KMS-11 (cell line): ENCODE measurements around the gene SFXN1.
A peak's percentile ranks its signal among the peaks of the same experiment; 100 is the strongest.

ENCODE experiments used
- H2AFZ ChIP-seq: fragments of 200-600 bp; sonication (generic); 2 replicates; pipeline ENCODE4 v1.6.1; 2016; ENCODE audit warnings: antibody characterized with exemption, mixed run types, low read depth
- H3K27ac ChIP-seq: fragments of 200-600 bp; sonication (generic); 2 replicates; pipeline ENCODE4 v1.6.1; 2016; ENCODE audit warnings: mild to moderate bottlenecking, mixed run types
- H3K27me3 ChIP-seq: fragments of 200-600 bp; sonication (generic); 2 replicates; pipeline ENCODE4 v1.6.1; 2017; ENCODE audit warnings: mild to moderate bottlenecking, low read depth, mixed run types, moderate library complexity; ENCODE audit not compliant: insufficient read depth
- H3K36me3 ChIP-seq: fragments of 200-600 bp; sonication (generic); 2 replicates; pipeline ENCODE4 v1.6.1; 2017; ENCODE audit warnings: mild to moderate bottlenecking, mixed run types; ENCODE audit not compliant: insufficient read depth
- H3K4me1 ChIP-seq: fragments of 200-600 bp; sonication (generic); 2 replicates; pipeline ENCODE4 v1.6.1; 2016; ENCODE audit warnings: mild to moderate bottlenecking, low read depth, mixed run types; ENCODE audit not compliant: poor library complexity, severe bottlenecking
- H3K4me2 ChIP-seq: fragments of 200-600 bp; sonication (generic); 2 replicates; pipeline ENCODE4 v1.7.0; 2016; ENCODE audit warnings: mild to moderate bottlenecking, mixed run types
- H3K4me3 ChIP-seq: fragments of 200-600 bp; sonication (generic); IDR thresholded peaks from 2 replicates; pipeline ENCODE4 v1.6.1; 2017; ENCODE audit warnings: low read depth, low read length, mixed read lengths; ENCODE audit not compliant: insufficient read depth
- H3K79me2 ChIP-seq: fragments of 200-600 bp; sonication (generic); 2 replicates; pipeline ENCODE4 v1.6.1; 2016; ENCODE audit warnings: low read depth, mixed run types; ENCODE audit not compliant: insufficient read depth
- H3K9ac ChIP-seq: fragments of 200-600 bp; sonication (generic); 2 replicates; pipeline ENCODE4 v1.6.1; 2016; ENCODE audit warnings: mild to moderate bottlenecking, mixed run types
- H4K20me1 ChIP-seq: fragments of 200-600 bp; sonication (generic); 2 replicates; pipeline ENCODE4 v1.6.1; 2016; ENCODE audit warnings: mild to moderate bottlenecking, mixed run types; ENCODE audit not compliant: insufficient read depth
- CTCF ChIP-seq: fragments of 200-600 bp; sonication (generic); conservative IDR thresholded peaks from 2 replicates; pipeline ENCODE4 v1.6.1; 2017; ENCODE audit warnings: low read depth, mild to moderate bottlenecking, antibody characterized with exemption, low read length, moderate library complexity, mixed read lengths

The SFXN1 gene

GRCh38 chr5:175478384-175479124 lies at the start of gene SFXN1:
Gene SFXN1 (plus strand): TSS chr5:175478560. CDS start chr5:175492104, 13,544 bp downstream.
- Histone ChIP-seq H3K27ac (peak within 1 kb of the TSS; percentile 36), H3K4me3 (no peak within 1 kb of the TSS), H3K4me2 (peak within 1 kb of the TSS; percentile 73), H3K27me3 (no peaks in the 10 kb centered on the region), H2AFZ (peak within 1 kb of the TSS; percentile 90), H3K36me3 (no peaks in the 10 kb centered on the region), H3K79me2 (peaks cover 48% of the 10 kb centered on the region), H4K20me1 (no peaks in the 10 kb centered on the region), H3K4me1 (peaks cover 7% of the 10 kb centered on the region), H3K9ac (peak within 1 kb of the TSS; percentile 85)
- no peak for TF ChIP-seq CTCF

DNA sequence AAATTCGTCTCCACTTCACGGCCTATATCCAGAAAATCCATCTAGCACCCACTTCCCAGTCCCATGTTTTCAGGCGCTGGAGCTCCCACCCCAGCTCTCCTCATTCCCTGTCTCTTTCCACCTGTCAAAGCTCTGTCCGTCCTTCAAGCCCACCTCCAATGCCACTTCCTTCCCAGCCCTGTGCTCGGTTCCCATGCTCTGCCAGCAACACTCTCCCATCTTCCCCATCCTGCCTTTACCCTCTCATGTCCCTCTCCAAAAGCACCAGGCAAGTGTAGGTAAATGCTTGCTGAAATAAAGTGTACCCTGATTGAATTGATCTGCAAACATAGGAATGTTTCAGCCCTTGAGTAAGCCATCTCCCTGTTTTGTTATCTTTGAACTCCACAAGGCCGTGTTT lies 43.6 kb upstream of the SFXN1 start:
- Histone ChIP-seq H3K27ac (no peak overlapping the region), H2AFZ (no peak overlapping the region), H3K4me1 (no peaks in the 10 kb centered on the region), H3K4me2 (no peak overlapping the region), H3K27me3 (no peaks in the 10 kb centered on the region), H3K9ac (no peak overlapping the region), H3K79me2 (no peaks in the 10 kb centered on the region), H3K4me3 (no peak overlapping the region), H4K20me1 (no peaks in the 10 kb centered on the region), H3K36me3 (no peaks in the 10 kb centered on the region)
- TF ChIP-seq CTCF = no peak

- H4K20me1 ChIP-seq = no peaks in the 10 kb centered on the region
- no peak overlapping the region for H3K4me3 ChIP-seq
- H3K79me2 ChIP-seq = no peaks in the 10 kb centered on the region
- no peak overlapping the region for H3K9ac ChIP-seq
- no peak overlapping the region for H2AFZ ChIP-seq
- no peak overlapping the region for H3K27ac ChIP-seq
- H3K27me3 ChIP-seq = no peaks in the 10 kb centered on the region
- no peak for TF ChIP-seq CTCF
- H3K4me2 ChIP-seq = no peak overlapping the region
- H3K4me1 ChIP-seq = no peaks in the 10 kb centered on the region
- no peaks in the 10 kb centered on the region for H3K36me3 ChIP-seq
These were observed 42.0 kb upstream of the SFXN1 start for GRCh38 chr5:175436359-175436758.

DNA sequence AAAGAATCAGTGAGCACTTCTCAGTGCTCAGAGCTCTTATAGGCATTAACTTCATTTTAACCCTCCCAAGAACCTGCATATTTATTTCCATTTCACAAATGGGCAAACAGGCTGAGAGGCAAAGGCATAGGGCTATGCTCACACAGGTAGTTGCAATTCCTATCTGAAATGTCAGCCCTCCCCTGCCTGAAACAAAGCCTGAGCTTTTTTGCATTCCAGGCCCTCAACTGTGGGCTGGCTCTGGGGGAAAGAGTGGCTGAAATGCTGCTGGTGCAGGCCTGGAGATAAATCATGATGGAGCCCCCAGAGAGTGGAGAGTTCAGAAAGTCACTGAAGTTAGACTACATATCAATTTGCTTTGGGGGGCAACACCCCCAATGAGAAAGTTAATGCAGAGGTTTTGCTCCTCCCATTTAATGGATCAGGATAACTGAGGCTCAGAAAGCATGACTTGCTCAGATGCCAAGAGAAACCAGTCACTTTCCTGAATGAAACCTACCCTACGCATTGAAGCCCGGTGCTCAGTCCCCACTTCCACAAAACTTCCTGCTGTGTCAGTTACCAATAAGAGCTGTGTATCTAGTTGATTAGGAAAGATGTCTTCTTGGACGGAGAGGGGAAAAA lies 40.0 kb upstream of the SFXN1 start:
- Histone ChIP-seq H3K4me2 (no peak overlapping the region), H3K4me1 (no peaks in the 10 kb centered on the region), H3K27ac (no peak overlapping the region), H2AFZ (no peak overlapping the region), H3K27me3 (no peaks in the 10 kb centered on the region), H4K20me1 (no peaks in the 10 kb centered on the region), H3K79me2 (no peaks in the 10 kb centered on the region), H3K9ac (no peak overlapping the region), H3K4me3 (no peak overlapping the region), H3K36me3 (no peaks in the 10 kb centered on the region)
- no peak for TF ChIP-seq CTCF
